Limb (tissue), 2 donors: Measurements from ENCODE around the gene CCL4.
"Not testable (repeated sequence)": the region's sequence is repeated elsewhere in the genome, so short reads cannot be mapped to it uniquely, and the experiment has no call there.

Source experiments
- DNase-seq, 2 donors: peaks; one replicate each; pipeline ENCODE4 v3.0.0-alpha.2; 2016; ENCODE audit errors: extremely low spot score in 2 of 2

CCL4 gene

DNA sequence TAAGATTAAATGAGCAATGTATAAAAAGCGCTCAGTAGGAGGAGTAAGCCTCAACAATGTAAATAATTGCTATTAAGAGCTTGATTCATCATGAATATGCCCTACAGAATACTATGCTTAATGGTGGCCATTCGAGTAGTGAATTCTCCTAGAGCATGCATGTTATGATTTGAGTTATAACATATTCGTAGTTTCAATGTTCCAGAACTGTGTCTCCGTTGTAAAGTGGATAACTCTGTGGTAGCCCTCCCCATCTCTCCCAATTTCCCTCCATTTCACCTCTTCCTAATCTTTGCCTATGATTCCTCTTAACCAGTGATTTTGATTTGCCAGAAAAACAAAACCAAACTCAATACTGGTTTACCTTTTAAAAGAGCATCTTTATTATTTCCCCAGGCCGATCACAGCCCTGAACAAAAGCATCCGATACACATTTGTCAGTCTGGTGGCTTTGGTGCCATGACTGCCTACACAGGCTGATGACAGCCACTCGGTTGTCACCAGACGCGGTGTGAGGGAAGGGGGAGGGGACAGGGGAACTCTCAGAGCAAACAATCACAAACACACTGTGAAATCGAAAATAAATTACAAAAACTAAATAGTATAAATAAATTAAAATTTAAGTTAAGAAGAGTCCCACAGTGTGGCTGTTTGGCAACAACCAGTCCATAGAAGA lies 15.6 kb upstream of the CCL4 start:
- DNase-seq: not testable (repeated sequence)

DNA sequence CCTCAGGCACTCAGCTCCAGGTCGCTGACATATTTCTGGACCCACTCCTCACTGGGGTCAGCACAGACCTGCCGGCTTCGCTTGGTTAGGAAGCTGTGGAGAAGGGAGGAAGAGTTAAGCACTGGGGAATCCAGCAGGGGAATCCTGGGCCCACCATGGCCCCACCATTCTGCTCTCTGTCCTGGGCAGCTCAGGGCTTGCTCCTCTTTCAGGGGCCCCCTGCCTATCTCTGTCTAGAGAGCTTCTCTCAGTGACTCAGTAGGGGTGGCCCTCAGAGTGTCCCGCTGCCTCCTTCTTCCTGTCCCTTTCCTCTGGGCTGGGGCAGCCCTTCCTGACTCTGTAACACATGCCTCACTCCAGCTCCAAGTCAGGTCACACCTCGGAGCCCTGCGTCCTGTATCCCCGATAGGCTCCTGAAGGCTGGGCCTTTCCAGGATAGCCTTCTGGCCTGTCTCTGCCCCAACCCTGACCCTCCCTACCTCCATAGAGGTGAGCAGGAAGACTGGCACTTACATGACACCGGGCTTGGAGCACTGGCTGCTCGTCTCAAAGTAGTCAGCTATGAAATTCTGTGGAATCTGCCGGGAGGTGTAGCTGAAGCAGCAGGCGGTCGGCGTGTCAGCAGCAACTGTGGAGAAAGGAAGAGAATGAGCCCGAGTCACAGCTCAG lies 14.8 kb upstream of the CCL4 start:
- DNase-seq: no peak

DNA sequence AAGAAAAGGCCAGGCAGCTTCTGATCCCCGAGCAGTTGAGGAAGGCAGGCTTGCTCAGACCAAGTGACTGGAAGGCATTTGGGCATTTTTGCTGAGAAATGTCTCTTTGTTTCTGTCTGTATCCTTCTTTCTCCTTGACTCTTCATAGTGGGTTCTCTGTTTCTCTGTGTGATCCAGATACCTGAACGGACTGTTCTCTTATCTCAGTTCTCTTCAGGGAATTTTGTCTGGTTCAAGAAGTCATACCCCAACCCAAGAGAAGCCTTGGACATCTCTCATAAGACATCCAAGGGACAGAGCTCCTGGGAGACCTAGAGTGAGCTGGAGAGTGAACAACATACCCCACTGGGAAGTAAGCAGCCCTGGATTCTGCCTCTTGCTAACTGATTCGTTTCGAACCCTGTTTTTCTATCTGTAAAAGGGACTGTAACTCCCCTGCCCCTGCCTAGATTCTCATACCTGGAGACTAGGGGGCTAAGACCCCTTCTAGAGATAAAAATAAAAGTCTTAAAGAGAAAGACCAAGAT lies 14.2 kb upstream of the CCL4 start:
- no peak for DNase-seq

DNA sequence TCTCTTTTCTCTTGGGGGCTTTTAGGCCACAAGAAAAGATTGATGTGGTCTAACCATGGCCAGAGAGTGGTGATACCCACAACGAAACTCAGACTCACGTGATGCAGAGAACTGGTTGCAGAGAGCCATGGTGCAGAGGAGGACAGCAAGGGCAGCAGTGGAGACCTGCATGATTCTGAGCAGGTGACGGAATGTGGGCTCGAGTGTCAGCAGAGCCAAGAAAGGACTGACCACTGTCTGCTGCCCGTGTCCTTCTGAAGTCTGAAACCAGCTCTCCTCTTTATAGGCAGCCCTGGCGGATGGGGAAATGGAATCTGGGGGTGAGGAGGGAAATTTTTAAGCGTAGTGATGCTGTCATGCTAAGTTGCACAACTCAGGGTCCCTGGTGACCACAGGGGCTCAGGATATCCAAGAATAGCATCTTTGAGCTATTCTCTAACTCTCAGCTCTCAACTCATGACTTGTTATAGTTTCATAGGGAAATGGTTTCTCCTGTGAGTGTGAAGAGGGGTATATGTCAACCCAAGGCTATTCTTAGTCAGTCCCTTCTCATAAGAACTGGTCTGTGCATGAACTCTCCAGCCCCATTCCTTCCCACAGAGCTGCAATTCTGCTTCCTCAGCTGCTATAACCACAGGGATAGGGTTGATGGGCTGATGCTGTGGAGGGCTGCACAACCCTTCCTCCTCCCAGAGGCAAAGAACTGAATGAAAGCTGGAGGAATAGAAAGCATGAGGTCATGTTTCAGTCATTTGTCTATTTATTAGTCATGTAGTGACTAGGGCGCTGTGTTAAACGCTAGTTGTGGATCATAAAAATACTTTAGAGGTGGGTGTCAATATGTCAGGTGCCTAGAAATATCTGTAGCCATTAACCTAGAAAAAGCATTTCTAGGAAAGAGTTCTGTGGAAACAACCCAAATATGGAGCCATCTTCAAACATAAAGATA lies 13.5 kb upstream of the CCL4 start, which contains the start of gene CCL3:
Gene CCL3 (minus strand): TSS at position 256 of the 949 bp plus-strand sequence. CDS start 85 bp downstream, at position 171.
- no peak for DNase-seq

DNA sequence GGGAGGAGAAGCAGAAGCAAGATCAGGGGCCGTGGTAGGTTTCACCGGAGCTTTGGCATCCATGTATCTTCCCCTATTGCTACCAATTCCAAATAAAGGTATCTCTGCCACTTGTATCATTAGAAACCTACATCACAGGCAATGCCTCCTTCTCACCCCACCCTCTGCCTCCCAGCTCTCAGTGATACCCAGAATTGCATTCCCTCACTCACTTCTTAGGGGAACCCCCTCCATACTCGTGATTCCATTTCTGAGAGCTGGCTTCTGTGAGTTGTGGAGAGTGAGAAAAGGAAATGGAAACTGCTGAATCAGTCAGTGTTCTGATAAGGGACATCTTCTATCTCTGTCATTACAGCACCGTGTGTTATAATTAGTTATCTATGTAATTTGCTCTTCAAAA lies 11.4 kb upstream of the CCL4 start:
- no peak for DNase-seq

DNA sequence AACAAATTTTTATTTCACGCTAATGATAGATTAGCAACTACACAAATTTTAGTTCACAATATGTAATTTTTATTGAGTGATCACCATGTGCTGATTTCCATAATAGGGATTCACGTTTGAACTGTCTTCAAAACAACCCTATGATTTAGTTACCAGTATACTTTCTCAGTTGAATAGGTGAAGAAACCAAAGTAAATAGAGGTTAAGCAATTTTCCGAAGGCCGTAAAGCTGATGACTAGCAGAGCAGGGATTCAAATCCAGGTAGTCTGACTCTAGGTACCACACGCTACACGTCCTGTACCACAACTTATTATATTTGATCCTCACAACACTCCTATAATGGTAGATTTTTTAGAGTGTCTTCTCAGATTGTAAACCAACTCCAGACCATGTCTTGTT lies 10.9 kb upstream of the CCL4 start:
- DNase-seq: not testable (repeated sequence)

DNA sequence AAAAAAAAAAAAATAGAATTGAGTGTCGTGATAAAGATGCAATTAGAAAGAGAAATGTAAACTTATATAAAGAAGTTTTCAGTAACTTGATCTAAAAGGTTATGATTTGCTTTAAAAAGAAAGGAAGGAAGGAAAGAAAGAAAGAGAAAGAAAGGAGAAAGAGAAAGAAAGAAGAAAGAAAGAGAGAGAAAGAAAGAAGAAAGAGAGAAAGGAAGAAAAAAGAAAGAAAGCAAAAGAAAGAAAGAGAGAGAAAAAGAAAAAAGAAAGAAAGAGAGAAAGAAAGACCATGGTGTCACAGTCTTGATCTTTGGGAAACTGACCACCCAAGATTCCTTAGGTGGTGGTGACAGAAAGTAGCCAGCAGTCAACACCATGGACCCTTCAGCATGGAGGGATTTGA lies 9.4 kb upstream of the CCL4 start:
- no peak for DNase-seq

DNA sequence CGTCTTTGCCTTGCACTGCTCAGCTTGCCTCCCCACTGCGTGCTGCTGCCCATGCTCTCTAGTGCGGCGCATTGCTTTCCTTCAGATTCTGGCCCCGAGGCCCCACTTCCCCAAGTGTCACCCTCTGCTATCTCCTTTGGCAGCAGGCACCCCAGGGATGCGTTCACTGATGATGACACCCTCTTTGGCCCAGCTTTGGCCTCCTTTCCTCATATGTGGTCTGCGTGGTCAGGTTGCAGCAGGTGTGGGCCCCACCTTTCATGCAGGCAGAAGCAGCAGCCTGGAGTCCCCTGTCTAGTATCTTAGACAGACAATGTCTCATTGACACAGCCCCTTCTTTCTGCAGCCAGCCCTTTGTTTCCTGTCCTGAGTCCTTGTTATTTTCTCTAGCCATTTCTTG lies 8.9 kb upstream of the CCL4 start:
- DNase-seq: no peak

DNA sequence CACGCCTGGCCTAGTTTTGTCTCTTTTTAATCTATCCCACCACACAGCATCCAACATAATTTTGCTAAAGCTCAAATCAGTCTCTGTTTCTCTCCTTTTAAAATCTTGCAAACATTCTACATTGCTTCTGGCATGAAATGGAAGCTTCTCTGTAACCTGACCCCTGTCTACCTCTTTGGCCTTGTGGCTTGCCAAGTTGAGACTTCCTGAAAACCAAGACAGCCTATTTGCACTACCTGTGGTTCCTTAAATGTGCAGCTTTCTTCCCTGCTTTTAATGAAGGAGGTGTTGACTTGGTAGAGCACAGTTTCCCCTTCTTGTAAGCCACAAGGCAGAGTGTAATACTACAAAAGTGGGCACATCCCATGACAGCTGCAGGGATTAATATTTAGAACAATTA lies 7.6 kb upstream of the CCL4 start:
- DNase-seq: no peak

DNA sequence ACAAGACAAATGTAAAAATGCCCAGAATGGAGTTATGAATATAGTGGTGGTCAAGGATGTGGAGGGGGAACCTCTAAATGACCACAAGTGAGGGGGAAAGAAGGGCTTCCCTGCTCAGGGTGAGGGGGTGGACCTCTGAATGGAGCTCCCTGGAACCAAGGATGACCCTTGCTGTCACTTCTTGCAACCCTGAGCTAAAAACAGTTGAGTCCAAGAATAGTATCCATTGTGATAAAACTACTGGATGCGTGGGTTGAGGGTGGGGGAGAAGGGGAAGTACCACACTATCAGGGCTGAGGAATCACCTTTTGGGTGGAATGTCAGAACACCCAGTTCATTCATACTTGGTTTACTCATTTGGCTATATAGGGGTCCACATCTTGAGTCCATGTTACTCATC lies 4.6 kb upstream of the CCL4 start:
- DNase-seq: not testable (repeated sequence)

DNA sequence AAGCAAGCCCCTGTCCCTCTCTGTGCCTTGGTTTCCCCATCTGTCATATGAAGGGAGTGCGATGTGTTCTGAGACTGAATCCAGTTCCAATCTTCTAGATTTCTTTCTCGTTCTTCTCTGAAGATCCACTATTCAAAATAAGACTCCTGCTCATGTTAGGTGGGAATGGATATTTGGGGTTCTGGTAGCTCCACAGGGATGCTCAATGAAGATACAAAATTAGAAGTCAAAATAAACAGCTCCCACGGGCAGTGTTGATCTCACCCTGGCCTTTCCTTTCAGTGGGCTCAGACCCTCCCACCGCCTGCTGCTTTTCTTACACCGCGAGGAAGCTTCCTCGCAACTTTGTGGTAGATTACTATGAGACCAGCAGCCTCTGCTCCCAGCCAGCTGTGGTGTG lies 619 bp downstream of the CCL4 start:
- not testable (repeated sequence) for DNase-seq

DNA sequence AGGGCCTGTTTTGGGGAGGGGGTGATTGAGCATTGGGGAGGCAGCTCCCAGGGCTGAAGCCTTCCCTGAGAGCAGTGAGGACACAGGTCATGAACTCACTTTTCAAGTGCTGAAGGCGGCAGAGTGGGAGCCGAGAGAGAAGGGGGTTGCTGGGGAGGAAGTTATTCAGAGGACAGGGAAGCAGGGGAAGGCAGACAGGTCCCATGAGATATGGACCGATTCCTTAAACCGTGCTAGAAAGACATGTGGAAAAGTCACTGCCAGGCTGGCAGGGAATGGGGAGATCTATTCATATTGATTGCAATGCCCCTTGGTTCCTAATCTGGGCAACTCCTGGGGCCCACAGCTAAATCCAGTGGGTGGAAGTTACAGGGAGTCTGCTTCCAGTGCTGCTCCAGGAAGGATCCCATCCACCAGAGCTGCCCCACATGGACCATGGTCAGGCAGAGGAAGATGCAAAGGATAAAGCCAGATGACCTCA lies 1.1 kb downstream of the CCL4 start:
- DNase-seq: no peak

DNA sequence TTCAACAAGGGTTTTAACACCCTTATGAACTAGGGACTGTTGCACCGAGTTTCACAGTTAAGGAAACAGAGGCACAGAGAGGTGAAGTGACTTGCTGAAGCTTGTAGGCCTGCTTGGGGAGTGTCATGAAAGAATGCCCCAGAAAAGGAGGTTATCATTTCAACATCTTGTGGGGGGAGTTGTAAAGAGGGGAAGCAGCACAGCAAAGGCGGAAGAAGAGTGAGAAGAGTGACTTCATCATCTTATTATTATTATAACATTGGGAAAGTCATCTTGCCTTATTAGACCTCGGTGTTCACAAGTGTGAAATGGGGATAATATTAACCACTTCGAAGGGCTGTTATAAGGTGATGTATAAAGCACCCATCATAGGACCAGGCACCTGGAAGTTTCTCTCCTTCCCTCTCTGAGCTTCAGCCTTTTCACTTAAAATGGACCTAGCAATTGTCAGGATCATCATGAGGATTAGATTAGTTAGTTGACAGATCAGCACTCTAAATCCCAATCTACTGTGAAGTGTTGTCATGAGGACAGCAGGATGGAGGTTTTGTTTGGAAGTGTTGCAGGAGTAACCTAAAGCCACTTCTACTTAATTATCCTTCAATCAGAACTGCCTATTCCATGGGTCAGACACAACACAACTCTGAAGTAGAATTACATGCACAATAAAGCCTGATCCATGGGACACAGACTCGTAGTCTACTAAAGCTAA lies 2.3 kb downstream of the CCL4 start:
- no peak for DNase-seq

DNA sequence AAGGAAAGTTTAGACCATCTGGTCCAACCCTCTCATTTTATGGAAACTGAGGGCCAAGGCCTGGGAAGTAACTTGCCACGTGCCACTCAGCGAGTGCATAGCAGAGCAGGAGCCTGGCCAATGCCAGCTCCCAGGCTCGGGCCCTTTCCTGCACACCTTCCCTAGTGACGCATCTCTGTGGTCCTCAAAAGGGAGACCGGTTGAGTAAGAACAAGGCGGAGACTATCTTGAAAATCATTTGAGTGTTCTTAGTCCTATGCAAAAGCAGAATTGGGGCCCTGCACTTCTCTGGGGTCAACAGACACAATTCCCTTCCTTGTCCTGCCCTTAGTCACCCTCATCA lies 2.8 kb downstream of the CCL4 start:
- no peak for DNase-seq

DNA sequence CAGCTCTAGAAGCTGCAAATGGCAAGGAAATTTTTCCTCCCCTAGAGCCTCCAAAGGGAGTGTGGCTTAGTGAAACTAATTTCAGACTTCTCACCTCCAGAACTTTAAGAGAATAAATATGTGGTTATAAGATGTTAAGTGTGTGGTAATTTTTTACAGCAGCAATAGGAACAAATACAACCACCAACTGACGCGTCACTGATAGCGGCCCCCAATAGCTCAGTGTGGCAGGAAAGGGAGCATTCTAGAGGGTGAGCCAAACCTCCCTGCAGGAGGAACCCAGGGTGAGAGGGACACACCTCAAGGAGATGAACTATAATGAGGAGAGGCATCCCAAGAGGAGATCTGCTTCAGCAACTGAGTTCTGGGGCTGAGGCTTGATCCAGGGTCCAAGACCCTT lies 4.0 kb downstream of the CCL4 start:
- DNase-seq: no peak

DNA sequence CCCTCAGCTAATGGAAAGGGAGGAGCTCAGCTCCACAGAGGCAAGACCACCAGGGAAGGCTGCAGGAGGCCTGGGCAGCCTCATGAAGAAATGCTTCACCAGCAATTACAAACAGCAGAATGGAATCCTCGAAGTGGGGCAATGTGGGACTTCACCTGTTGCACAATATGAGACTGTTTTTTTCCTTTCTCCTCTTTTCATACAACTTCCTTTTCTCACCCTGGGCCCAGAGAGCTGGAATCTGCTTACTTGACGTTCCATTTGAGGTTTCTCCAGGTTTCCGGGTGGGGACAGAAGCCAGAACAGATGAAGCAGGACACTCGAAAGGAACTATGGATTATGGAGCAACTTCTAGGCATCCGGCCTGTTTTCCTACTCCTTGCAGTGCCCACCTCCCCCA lies 4.6 kb downstream of the CCL4 start:
- DNase-seq: not testable (repeated sequence)

DNA sequence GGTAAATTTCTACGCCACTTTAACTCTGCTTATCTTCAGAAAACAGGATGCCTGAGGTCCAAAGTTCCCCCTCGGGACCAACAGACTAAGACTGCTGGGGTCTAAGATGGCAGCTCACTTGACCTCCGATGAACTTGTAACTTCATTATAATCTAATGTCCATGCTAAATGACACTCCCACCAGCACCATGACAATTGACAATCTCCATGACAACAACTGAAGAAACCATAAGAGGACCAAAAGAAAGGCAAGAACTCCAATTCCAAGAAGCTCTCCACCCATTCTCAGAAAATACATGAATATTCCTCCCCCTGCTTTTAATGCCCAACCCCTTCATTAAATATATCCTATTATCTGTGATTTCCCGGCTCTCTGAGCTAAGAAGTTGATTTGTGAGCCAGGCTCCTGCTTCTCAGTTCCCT lies 7.5 kb downstream of the CCL4 start:
- DNase-seq: no peak

DNA sequence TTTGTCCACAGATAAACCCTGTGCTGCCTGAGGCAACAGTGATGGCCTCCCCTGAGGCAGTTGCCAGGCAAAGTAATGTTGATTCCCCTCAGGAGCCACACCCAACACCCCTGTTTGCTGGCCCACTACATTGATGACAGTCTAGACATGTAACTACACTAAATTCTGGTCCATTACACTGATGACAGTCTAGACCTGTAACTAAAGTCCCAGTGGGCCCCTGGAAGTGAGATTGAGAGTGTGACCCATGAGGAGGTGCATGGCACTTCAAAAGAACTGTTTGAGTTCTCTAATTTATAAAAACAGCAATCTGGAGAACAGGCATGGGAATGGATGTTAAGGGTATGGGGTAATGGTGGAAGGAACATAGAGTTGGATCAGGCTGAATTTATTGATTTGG lies 8.9 kb downstream of the CCL4 start:
- DNase-seq: no peak

DNA sequence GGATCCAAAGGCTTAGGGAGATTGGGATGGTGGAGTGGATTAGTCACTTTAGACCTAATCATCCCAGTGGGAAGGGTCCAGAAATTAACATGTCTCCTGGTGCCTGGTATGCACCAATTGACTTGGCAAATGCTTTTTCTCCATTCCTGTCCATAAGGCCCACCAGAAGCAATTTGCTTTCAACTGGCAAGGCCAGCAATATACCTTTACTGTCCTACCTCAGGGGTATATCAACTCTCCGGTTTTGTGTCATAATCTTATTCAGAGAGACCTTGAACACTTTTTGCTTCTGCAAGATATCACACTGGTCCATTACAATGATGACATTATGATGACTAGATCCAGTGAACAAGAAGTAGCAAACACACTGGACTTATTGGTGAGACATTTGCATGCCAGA lies 9.5 kb downstream of the CCL4 start:
- DNase-seq: not testable (repeated sequence)

DNA sequence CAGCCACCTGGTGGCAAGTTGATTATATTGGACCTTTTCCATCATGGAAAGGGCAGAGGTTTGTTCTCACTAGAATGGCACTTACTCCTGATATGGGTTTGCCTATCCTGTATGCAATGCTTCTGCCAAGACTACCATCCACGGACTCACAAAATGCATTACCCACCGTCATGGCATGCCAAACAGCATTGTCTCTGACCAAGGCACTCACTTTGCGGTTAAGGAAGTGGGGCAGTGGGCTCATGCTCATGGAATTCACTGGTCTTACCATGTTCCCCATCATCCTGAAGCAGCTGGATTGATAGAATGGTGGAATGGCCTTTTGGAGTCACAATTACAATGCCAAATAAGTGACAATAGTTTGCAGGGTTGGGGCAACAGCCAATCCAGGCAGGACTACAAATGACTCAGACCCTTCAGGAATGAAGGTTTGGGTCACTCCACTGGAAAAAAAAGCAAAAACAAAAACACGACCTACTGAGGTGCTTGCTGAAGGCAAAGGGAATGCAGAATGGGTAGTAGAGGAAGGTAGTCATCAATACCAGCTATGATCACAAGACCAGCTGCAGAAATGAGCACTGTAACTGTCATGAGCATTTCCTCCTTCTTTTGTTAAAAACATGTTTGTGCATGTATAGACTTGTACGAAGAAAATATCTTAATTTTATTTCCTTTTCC lies 11.5 kb downstream of the CCL4 start:
- not testable (repeated sequence) for DNase-seq

DNA sequence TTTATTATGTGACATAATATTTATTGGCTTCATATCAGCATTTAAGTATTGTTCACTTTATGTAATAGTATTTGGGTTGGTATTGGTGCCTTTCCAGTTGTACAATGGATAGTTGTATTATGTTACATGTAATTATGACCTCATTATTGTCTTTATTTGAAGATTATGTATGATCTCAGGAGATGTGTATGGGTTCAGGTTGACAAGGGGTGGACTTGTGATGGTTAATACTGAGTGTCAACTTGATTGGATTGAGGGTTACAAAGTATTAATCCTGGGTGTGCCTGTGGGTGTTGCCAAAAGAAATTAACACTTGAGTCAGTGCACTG lies 12.0 kb downstream of the CCL4 start:
- DNase-seq: not testable (repeated sequence)
